GM19099 (cell line): Measurements from ENCODE around the gene SGIP1.

Experiments used
- POLR2A ChIP-seq: IDR thresholded peaks from 3 replicates; pipeline ENCODE4 v1.6.1; 2011; ENCODE audit warnings: low read depth; ENCODE audit not compliant: insufficient read length; ENCODE audit errors: extremely low read depth

SGIP1 gene

GRCh38 chr1:66510407-66510806, 23.5 kb upstream of the SGIP1 start:
- TF ChIP-seq POLR2A: no peak

DNA sequence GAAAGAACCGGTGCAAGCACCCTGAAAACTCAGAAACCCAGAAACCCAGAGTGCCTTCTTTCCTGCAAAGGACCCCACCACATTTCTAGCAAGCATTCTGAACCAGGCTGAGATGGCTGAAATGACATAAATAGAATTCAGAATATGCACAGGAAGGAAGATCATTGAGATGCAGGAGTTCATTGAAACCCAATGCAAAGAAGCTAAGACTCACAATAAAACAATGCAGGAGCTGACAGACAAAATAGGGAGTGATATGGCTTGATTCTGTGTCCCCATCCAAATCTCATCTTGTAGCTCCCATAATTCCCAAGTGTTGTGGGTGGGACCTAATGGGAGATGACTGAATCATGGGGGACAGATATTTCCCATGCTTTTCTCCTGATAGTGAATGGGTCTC, 22.8 kb upstream of the SGIP1 start:
- TF ChIP-seq POLR2A: no peak

- no peak for TF ChIP-seq POLR2A
Measured at GRCh38 chr1:66517959-66518358, 16.0 kb upstream of the SGIP1 start.

- no peak for TF ChIP-seq POLR2A
Measured at GRCh38 chr1:66518654-66519053, 15.3 kb upstream of the SGIP1 start.

- no peak for TF ChIP-seq POLR2A
Measured at GRCh38 chr1:66519992-66520391, 14.0 kb upstream of the SGIP1 start.

DNA sequence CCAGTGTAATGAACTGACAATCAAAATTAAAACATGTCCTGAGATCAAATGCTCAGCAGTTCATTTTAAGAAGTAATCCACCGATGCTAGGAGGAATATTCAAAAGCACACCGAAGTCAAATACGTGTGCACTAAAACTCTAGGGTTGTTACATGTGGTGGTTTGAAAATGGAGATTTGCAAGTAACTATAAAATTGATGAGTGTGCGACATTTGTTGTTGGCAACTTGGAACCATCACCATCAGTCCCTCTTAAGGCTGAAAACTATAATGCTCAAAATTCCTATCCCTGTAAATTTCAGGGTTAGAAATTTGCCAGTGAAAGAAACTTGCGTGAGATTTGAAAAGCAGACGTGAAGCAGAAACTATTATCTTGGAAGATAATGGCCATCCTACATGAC, 13.3 kb upstream of the SGIP1 start:
- no peak for TF ChIP-seq POLR2A

DNA sequence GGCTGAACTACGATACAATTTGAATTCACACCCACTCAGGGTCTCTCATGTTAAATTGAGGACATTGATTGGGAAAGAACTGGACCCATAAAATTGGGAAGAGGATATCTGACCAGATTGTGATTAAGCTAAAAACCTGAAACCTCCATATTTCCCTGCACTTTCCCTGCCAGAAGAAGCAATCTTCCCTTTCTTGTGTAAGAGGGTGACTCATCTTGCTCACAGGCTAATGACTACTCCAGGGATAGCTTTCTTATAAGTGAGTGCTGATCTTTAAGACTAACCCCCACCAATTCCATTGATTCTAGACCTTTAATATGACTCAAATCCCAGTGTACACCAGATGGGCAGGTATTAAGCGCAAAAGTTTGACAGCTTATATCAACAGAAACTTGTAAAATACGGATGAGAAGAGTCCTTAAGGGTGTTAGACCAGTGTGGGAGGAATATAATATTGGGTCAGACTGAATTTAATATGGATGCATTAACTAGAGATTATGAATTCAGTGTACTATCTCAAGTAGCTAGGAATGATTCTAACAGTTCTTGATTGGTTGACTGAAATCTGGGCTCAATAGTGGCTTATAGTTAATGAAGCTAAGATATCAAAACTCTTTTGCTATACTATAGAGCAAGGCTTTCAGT, 12.1 kb upstream of the SGIP1 start:
- TF ChIP-seq POLR2A: no peak

DNA sequence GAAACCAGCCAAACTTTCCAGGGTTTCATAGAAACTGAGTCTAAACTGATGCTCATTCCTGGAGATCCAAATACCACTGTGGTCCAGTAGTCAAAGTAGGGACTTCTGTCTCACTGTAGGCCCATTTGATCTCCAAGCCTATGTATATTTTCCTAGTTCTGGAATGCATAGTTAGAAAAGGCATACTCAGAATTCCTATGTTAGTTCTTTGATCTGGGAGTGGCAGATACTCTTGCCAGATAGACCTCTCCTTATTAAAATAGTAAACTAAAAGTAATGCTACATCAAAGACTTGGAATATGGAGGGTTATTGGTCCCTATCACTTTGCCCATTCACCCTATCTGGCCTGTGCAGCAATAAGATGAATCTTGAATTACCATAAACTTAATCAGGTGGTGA, 10.4 kb upstream of the SGIP1 start:
- TF ChIP-seq POLR2A: no peak

DNA sequence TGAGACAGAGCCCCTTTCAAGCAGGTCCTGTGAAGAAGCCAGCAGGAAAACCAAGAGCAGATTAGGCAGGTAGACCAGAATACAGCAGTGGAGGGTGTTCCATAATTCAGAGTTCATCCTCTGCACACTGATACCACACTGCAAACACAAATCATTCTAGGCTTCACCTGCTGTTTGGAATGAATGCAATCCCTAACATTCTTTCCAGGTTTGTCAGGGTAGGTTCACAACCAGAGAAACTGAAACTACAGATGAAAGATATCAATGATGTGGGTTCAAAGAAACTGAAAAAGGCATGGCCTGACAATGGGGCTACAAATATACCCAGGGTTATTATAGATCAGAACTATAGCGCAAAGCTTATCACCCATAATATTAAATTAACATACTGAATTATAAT, 8.9 kb upstream of the SGIP1 start:
- no peak for TF ChIP-seq POLR2A

DNA sequence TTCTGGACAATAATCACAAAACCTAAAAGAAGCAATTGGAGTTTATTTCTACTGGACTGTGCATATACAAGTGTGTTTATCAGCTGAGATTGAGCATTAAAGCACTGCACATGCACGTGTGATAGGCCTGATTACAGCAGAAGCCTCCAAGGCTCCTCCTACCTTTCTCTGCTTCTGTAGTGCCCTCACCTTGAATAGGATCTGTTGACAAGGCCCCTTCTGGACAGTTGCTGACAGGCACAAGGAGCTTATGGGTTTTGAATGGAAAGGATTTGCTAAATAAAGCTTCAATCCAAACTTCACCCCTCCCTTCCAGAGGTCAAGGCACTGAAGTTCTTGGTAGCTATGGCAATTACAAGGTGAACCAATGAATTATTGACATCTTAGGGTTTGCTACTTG, 7.9 kb upstream of the SGIP1 start:
- TF ChIP-seq POLR2A: no peak

- TF ChIP-seq POLR2A: no peak
Measured at GRCh38 chr1:66526991-66527390, 7.0 kb upstream of the SGIP1 start.

GRCh38 chr1:66527686-66528085, 6.3 kb upstream of the SGIP1 start:
- TF ChIP-seq POLR2A: no peak

DNA sequence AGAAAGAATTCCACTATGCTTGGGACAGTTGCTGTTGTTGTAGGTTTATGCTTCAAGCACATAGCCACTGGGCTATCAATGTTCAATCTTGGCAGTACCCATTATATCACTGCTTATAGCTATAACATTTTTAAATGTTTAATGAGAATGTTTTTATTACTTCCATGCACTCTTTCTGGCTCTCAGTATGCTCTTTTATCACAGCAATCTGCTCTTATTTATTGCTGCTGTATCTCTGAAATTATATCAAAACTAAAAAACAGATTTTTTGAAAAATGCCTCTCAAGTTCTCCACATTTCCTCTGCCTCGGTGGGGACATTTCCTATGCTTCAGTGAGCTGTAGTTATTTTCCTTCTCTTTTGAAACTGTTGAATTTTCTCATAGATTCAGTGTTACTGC, 5.4 kb upstream of the SGIP1 start:
- no peak for TF ChIP-seq POLR2A

DNA sequence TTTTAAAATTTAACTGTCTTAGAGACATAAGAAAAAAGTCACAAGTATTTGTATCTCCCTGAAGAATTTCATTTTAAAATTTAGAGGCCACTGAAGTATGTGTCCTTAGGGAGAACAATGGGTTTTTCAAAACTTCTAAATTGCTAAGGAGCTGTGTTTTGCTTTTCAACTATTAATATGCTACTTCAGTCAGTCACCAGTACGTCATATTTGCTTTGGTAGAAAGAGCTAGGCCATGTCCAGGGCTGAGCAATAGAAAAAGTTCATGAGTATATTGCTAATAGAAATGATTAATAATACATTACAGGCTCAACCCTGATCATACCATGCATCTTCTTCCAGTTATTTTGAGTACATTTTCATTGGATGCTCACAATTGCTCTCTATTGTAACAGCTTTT, 1.7 kb upstream of the SGIP1 start:
- no peak for TF ChIP-seq POLR2A

DNA sequence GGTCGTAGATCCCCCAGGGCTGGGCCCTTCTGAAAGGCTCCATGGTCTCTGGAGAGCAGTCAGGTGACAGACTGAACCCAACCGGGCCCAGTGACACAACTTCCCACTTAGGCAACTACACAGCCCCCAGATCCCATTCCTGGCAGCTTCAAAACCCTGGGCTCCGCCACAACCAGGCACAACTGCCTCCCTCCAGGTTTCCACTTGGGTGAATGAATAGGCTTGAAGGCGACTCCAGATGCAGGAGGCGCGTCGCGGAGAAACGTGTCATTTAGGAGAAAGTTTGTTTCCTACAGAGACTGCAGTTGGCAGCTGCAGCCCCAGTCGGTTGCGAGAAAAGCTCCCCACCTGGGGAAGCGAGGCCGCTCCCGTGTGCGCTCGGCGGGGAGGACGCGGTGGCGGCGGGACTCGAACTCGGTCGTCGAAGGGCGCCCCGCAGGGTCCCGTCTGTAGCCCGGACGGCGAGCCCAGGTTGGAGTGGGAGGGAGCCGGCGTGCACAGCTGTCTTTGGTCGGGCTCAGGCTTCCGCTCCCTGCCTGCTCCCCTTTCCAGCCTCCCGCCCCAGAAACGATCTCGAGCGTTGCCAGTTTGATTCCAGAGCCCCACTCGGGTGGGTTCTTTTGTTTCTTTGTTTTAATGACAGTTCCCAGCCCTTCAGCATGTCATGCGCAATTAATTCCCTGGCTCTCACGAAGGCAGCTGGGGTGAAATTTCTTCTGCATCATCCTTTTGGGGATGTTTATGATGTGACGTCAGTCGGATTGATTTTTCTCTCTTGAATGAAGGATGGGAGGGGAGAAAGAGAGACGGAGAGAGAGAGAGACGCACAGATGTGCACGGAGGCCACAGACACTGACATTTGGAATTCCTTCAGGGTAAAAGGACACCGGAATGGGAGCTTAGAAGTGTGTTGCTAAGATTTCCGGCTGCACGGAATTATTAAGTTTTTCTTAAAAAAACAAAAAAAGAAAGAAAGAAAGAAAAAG, 862 bp upstream of the SGIP1 start:
- no peak for TF ChIP-seq POLR2A

DNA sequence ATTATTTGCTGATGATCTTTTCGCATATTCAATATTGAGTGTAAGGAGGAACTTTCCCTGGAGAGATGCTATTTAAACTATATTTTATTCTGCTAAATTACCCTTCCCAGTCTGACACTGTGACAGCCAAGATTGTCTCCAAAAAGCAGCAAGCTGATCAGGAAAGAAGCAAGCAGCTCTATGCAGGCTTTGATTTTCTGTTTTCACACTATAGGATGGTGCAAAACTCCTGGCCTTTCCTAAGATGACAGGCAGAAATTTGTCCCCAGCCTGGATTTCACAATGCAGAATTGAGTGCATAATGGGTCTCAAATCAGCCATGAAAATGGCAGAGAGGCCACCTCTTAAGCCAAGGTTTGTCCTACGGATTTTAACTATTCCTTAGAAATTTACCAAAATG, 1.1 kb downstream of the SGIP1 start:
- TF ChIP-seq POLR2A: no peak

GRCh38 chr1:66535853-66536252, 1.9 kb downstream of the SGIP1 start:
- TF ChIP-seq POLR2A: no peak

- no peak for TF ChIP-seq POLR2A
Measured at GRCh38 chr1:66537718-66538117, 3.8 kb downstream of the SGIP1 start.
